H1 (cell line): ENCODE results near the gene CRADD. TPM values are rescaled to one million over a fixed set of nuclear protein-coding genes. Genes with fewer than 3 reads are reported as not detected.

ENCODE experiments used
- CTCF ChIA-PET: fragments of 300-600 bp; sonication (Branson Sonifier 250); formaldehyde crosslinking; loops from one replicate; lab custom pipeline; 2021; ENCODE audit not compliant: partially characterized antibody; lab: Charles Lee
- POLR2A ChIA-PET: fragments of 300-600 bp; sonication (Branson Sonifier 250); formaldehyde crosslinking; loops from one replicate; lab custom pipeline; 2021; ENCODE audit warnings: inconsistent platforms; ENCODE audit not compliant: partially characterized antibody; lab: Charles Lee
- DNase-seq, 2 experiments: peaks; one replicate each; pipeline versions ENCODE4 v3.0.0 to v3.0.0-alpha.2; 2010 to 2022; ENCODE audit warnings: low spot score in 2 of 2, low read depth in 1 of 2, mixed read lengths in 1 of 2
- FAIRE-seq: peaks from 2 replicates; lab custom pipeline; 2011; peaks lifted over from hg19 to GRCh38; lab: Jason Lieb, UNC
- H2AFZ ChIP-seq: 2 replicates; pipeline ENCODE4 v1.8.1; 2012; ENCODE audit warnings: low read length, inconsistent platforms
- H2AK5ac ChIP-seq: 2 replicates; pipeline ENCODE4 v1.6.1; 2013; ENCODE audit warnings: low read depth, low read length
- H2BK120ac ChIP-seq: replicated peaks from 2 replicates; pipeline ENCODE3; 2013; ENCODE audit warnings: low read depth, low read length, inconsistent platforms
- H2BK12ac ChIP-seq: 2 replicates; pipeline ENCODE4 v1.6.1; 2013; ENCODE audit warnings: low read depth, low read length
- H2BK15ac ChIP-seq: 2 replicates; pipeline ENCODE4 v1.6.1; 2013; ENCODE audit warnings: low read length
- H2BK20ac ChIP-seq: 2 replicates; pipeline ENCODE4 v1.6.1; 2013; ENCODE audit warnings: low read length
- H2BK5ac ChIP-seq: 2 replicates; pipeline ENCODE4 v1.6.1; 2013; ENCODE audit warnings: low read depth, low read length
- H3K14ac ChIP-seq: 2 replicates; pipeline ENCODE4 v1.6.1; 2013; ENCODE audit warnings: inconsistent platforms; ENCODE audit not compliant: insufficient read length
- H3K18ac ChIP-seq: 2 replicates; pipeline ENCODE4 v1.6.1; 2013; ENCODE audit warnings: low read length; ENCODE audit errors: extremely low read depth
- H3K23ac ChIP-seq: 2 replicates; pipeline ENCODE4 v1.6.1; 2013; ENCODE audit warnings: inconsistent platforms; ENCODE audit not compliant: insufficient read length
- H3K23me2 ChIP-seq: 2 replicates; pipeline ENCODE4 v1.6.1; 2013; ENCODE audit warnings: low read depth, low read length
- H3K27ac ChIP-seq: 2 replicates; pipeline ENCODE4 v1.6.1; 2011; ENCODE audit warnings: low read depth, low read length, inconsistent platforms
- H3K27me3 ChIP-seq, 4 experiments: replicated peaks in 1 of 4; 1 replicate in 1 of 4; 2 replicates in 3 of 4; pipeline versions ENCODE4 v1.6.1 to v1.8.1; 2011 to 2013; ENCODE audit warnings: low read length in 3 of 4, mild to moderate bottlenecking in 3 of 4, inconsistent platforms in 2 of 4, mixed read lengths in 2 of 4, moderate library complexity in 1 of 4; ENCODE audit not compliant: control insufficient read depth in 3 of 4, insufficient read depth in 3 of 4; ENCODE audit errors: extremely low read depth in 1 of 4
- H3K36me3 ChIP-seq, 4 experiments: 2 replicates each; pipeline versions ENCODE4 v1.6.1 to v1.8.1; 2011 to 2013; ENCODE audit warnings: mild to moderate bottlenecking in 4 of 4, low read length in 3 of 4, moderate library complexity in 2 of 4, control low read depth in 1 of 4, inconsistent platforms in 1 of 4; ENCODE audit not compliant: insufficient read depth in 4 of 4, control insufficient read depth in 2 of 4
- H3K4ac ChIP-seq: replicated peaks from 2 replicates; pipeline ENCODE3; 2013; ENCODE audit warnings: low read length, low read depth, mixed read lengths, inconsistent platforms; ENCODE audit not compliant: insufficient read length
- H3K4me1 ChIP-seq, 4 experiments: replicated peaks in 1 of 4; 1 replicate in 1 of 4; 2 replicates in 3 of 4; pipeline versions ENCODE4 v1.6.1 to v1.8.1; 2011 to 2013; ENCODE audit warnings: low read length in 3 of 4, inconsistent platforms in 2 of 4, mixed read lengths in 1 of 4; ENCODE audit not compliant: insufficient read depth in 4 of 4, control insufficient read depth in 3 of 4
- H3K4me2 ChIP-seq, 2 experiments: 2 replicates each; pipeline versions ENCODE4 v1.6.1 to v1.8.1; 2011 to 2013; ENCODE audit warnings: low read depth in 2 of 2, low read length in 2 of 2, control low read depth in 1 of 2, inconsistent platforms in 1 of 2, mild to moderate bottlenecking in 1 of 2; ENCODE audit not compliant: insufficient read depth in 1 of 2
- H3K4me3 ChIP-seq, 4 experiments: fragments of 200-600, 300-600 bp in 1 of 4; sonication (generic), shearing (Covaris generic), sonication (Bioruptor Twin) in 1 of 4; 2 replicates each; pipeline versions ENCODE4 v1.5.1 to v1.8.1; 2011 to 2016; ENCODE audit warnings: low read length in 4 of 4, low read depth in 3 of 4, control low read depth in 2 of 4, inconsistent platforms in 2 of 4, mild to moderate bottlenecking in 2 of 4, mixed read lengths in 1 of 4, moderate library complexity in 1 of 4; ENCODE audit not compliant: insufficient read depth in 2 of 4; ENCODE audit errors: extremely low read depth in 1 of 4
- H3K56ac ChIP-seq: replicated peaks from 2 replicates; pipeline ENCODE3; 2013; ENCODE audit warnings: low read depth, mild to moderate bottlenecking, mixed read lengths, low read length, inconsistent platforms; ENCODE audit not compliant: insufficient read length
- H3K79me1 ChIP-seq: 2 replicates; pipeline ENCODE4 v1.6.1; 2013; ENCODE audit warnings: low read depth, low read length, control low read depth
- H3K79me2 ChIP-seq, 2 experiments: 2 replicates each; pipeline versions ENCODE4 v1.6.1 to v1.8.1; 2012 to 2013; ENCODE audit warnings: low read length in 2 of 2, mild to moderate bottlenecking in 2 of 2, inconsistent platforms in 1 of 2; ENCODE audit not compliant: insufficient read depth in 2 of 2, control insufficient read depth in 1 of 2
- H3K9ac ChIP-seq, 4 experiments: replicated peaks in 1 of 4; 1 replicate in 1 of 4; 2 replicates in 3 of 4; pipeline versions ENCODE4 v1.6.1 to v1.8.1; 2011 to 2013; ENCODE audit warnings: low read depth in 3 of 4, low read length in 3 of 4, control low read depth in 2 of 4, mild to moderate bottlenecking in 2 of 4, moderate library complexity in 2 of 4, inconsistent platforms in 1 of 4; ENCODE audit errors: extremely low read depth in 1 of 4
- H3K9me3 ChIP-seq, 2 experiments: 2 replicates each; pipeline versions ENCODE4 v1.6.1 to v1.8.1; 2012 to 2013; ENCODE audit warnings: mild to moderate bottlenecking in 2 of 2, moderate library complexity in 2 of 2, control low read depth in 1 of 2, inconsistent platforms in 1 of 2, low read depth in 1 of 2, low read length in 1 of 2, mixed read lengths in 1 of 2; ENCODE audit not compliant: insufficient read depth in 2 of 2
- H4K20me1 ChIP-seq, 2 experiments: replicated peaks in 1 of 2; 2 replicates each; pipeline versions ENCODE3 to v1.8.1; 2011 to 2013; ENCODE audit warnings: inconsistent platforms in 2 of 2, low read length in 2 of 2, mild to moderate bottlenecking in 1 of 2; ENCODE audit not compliant: insufficient read depth in 2 of 2, control insufficient read depth in 1 of 2
- H4K5ac ChIP-seq: 2 replicates; pipeline ENCODE4 v1.6.1; 2013; ENCODE audit warnings: low read length, low read depth, mixed read lengths, inconsistent platforms; ENCODE audit not compliant: insufficient read length
- H4K8ac ChIP-seq: 2 replicates; pipeline ENCODE4 v1.8.0; 2013; ENCODE audit warnings: mild to moderate bottlenecking, moderate library complexity, low read length, inconsistent platforms; ENCODE audit not compliant: insufficient read depth; ENCODE audit errors: extremely low read depth
- H4K91ac ChIP-seq: replicated peaks from 2 replicates; pipeline ENCODE3; 2013; ENCODE audit warnings: low read length, mixed read lengths, inconsistent platforms; ENCODE audit not compliant: insufficient read length
- CBX8 ChIP-seq: fragments of 300-800, 300-1000 bp; sonication (generic); IDR thresholded peaks from 2 replicates; pipeline ENCODE4 v1.7.1; 2016; ENCODE audit warnings: low read depth, low read length, borderline replicate concordance
- CEBPB ChIP-seq: IDR thresholded peaks from 2 replicates; pipeline ENCODE4 v1.6.1; 2012; ENCODE audit warnings: low read depth, low read length
- FOSL1 ChIP-seq: IDR thresholded peaks from 2 replicates; pipeline ENCODE4 v1.6.1; 2011; ENCODE audit warnings: mild to moderate bottlenecking, low read depth, low read length, moderate library complexity; ENCODE audit not compliant: insufficient read depth
- KDM4A ChIP-seq: IDR thresholded peaks from one replicate; pipeline ENCODE4 v1.7.1; 2012; ENCODE audit warnings: low read depth, mild to moderate bottlenecking, moderate library complexity, low read length, inconsistent platforms; ENCODE audit not compliant: severe bottlenecking
- RBBP5 ChIP-seq: IDR thresholded peaks from 2 replicates; pipeline ENCODE4 v1.7.1; 2012; ENCODE audit warnings: low read depth, mild to moderate bottlenecking, inconsistent platforms, low read length, moderate library complexity, borderline replicate concordance
- RFX5 ChIP-seq: IDR thresholded peaks from 2 replicates; pipeline ENCODE4 v1.6.1; 2011; ENCODE audit warnings: low read depth, low read length, improper control_type of control experiment, borderline replicate concordance
- RNF2 ChIP-seq: fragments of 200-900, 300-1000 bp; sonication (generic); IDR thresholded peaks from 2 replicates; pipeline ENCODE4 v1.7.1; 2016; ENCODE audit warnings: borderline replicate concordance, low read depth, mild to moderate bottlenecking, antibody characterized with exemption, low read length; ENCODE audit not compliant: poor library complexity, severe bottlenecking; ENCODE audit errors: missing control alignments
- SP1 ChIP-seq: IDR thresholded peaks from 2 replicates; pipeline ENCODE4 v1.6.1; 2011; ENCODE audit warnings: low read depth, low read length
- SRF ChIP-seq: IDR thresholded peaks from 2 replicates; pipeline ENCODE4 v1.6.1; 2011; ENCODE audit warnings: mild to moderate bottlenecking, low read depth, low read length, moderate library complexity
- SUZ12 ChIP-seq: fragments of 200-600 bp; sonication (generic); IDR thresholded peaks from 2 replicates; pipeline ENCODE4 v1.6.1; 2012; ENCODE audit warnings: mild to moderate bottlenecking, inconsistent platforms, low read length, moderate library complexity, mixed read lengths
- YY1 ChIP-seq: IDR thresholded peaks from 2 replicates; pipeline ENCODE4 v1.6.1; 2011; ENCODE audit warnings: low read depth, mild to moderate bottlenecking, low read length
- WGBS, 2 experiments: shearing (Covaris generic) in 1 of 2; methylation state at CpG; one replicate each; pipeline versions ENCODE4 v1.1.6 to v1.1.7; 2013 to 2015; ENCODE audit warnings: low lambda C conversion rate in 2 of 2, mixed read lengths in 2 of 2, inconsistent platforms in 1 of 2, low coverage in 1 of 2, missing lambda C conversion rate in 1 of 2; ENCODE audit not compliant: insufficient replicate concordance in 2 of 2, insufficient coverage in 1 of 2, insufficient read length in 1 of 2; ENCODE audit errors: extremely low coverage in 1 of 2, missing lambda C conversion rate in 1 of 2; 5-methylcytosine and 5-hydroxymethylcytosine counted together
- polyA plus RNA-seq, 7 experiments: library from polyadenylated mRNA; depleted of rRNA in 3 of 7; stranded (reverse) in 5 of 7; unstranded in 2 of 7; fragments of >200 nt in 5 of 7; fragments of 200-250 nt in 2 of 7; gene quantifications; 1 replicate in 5 of 7; 2 replicates in 1 of 7; 4 replicates in 1 of 7; pipeline versions ENCODE4 v1.2.1 to v1.2.3, GENCODE V29; 2011 to 2013; ENCODE audit warnings: missing spikeins in 2 of 7, mixed read lengths in 2 of 7
- total RNA-seq: library from RNA; stranded (reverse); fragmentation: NEBNext Ultra II Directional; extraction: Animal tissue kit (Norgen Biotek cat#: 25700); gene quantifications from 2 replicates; pipeline ENCODE4 v1.2.1, GENCODE V29; 2021

The CRADD gene
- total and polyA plus RNA-seq, 2 of the 8 experiments (the other 6 are each of a cell fraction or from before 2014, with no cell fraction given) = 8.1 to 15.4 TPM

- Histone ChIP-seq H2BK5ac (no peak overlapping the region), H3K9ac (no peak overlapping the region), H3K79me2 (no peaks in the 10 kb centered on the region), H4K5ac (no peak overlapping the region), H2BK15ac (no peak overlapping the region), H2AK5ac (no peak overlapping the region), H3K14ac (no peak overlapping the region), H3K23me2 (no peaks in the 10 kb centered on the region), H3K23ac (no peak overlapping the region), H3K4ac (no peak overlapping the region), H3K4me1 (peaks cover 0 to 3% (median 0%) of the 10 kb centered on the region in 4 experiments; a peak in 2 of 7 replicates), H2BK12ac (no peak overlapping the region), H3K4me3 (no peak overlapping the region), H2BK20ac (no peak overlapping the region), H3K9me3 (no peaks in the 10 kb centered on the region; a peak in 1 of 4 replicates), H3K36me3 (no peaks in the 10 kb centered on the region), H4K8ac (no peak overlapping the region), H3K79me1 (no peaks in the 10 kb centered on the region), H3K4me2 (no peak overlapping the region), H2BK120ac (no peak overlapping the region), H4K20me1 (no peaks in the 10 kb centered on the region), H3K18ac (no peak overlapping the region), H2AFZ (no peak overlapping the region), H4K91ac (no peak overlapping the region), H3K56ac (no peak overlapping the region), H3K27ac (no peak overlapping the region), H3K27me3 (no peaks in the 10 kb centered on the region)
- FAIRE-seq = no peak
- TF ChIP-seq RBBP5 (no peak), SP1 (no peak), SUZ12 (no peak), RFX5 (no peak), YY1 (no peak), CEBPB (no peak), FOSL1 (no peak), CBX8 (no peak), KDM4A (no peak), RNF2 (no peak), SRF (no peak)
- WGBS, 2 experiments = 81% methylated on average over 2 of the region's 2 CpGs; no CpG with 5 or more reads in 1 of the 2 experiments
- ChIA-PET POLR2A (interaction anchor here (1.5 kb wide), 1 partner anchor 12 kb away, joined by 3 read pairs; no protein-coding TSS in a partner anchor), CTCF (interaction anchor here (1.7 kb wide), 1 partner anchor 45 kb away, joined by 3 read pairs; the partner anchor contains the start of gene CRADD)
- DNase-seq = no peak
These were observed 45.0 kb downstream of the CRADD start for GRCh38 chr12:93722179-93722578.
